SK-N-SH (cell line): ENCODE results near the gene UBTD1. TPM values are rescaled to one million over a fixed set of nuclear protein-coding genes. Genes with fewer than 3 reads are reported as not detected.

Experiments used
- CTCF ChIA-PET: fragments of 300-600, 350-600 bp; formaldehyde crosslinking; extraction: SDS; loops from one replicate; lab custom pipeline; 2021; lab: Yijun Ruan, JAX
- POLR2A ChIA-PET: fragments of 350-600 bp; sonication (Branson Sonifier 250); formaldehyde crosslinking; extraction: SDS; loops from one replicate; lab custom pipeline; 2020; ENCODE audit warnings: antibody characterized with exemption, inconsistent platforms; lab: Yijun Ruan, JAX
- DNase-seq: peaks from one replicate; pipeline ENCODE4 v3.0.0; 2012
- H2AFZ ChIP-seq: fragments of 200-600 bp; sonication (generic); 2 replicates; pipeline ENCODE4 v1.8.1; 2016; ENCODE audit warnings: antibody characterized with exemption, mild to moderate bottlenecking, low read depth
- H3F3A ChIP-seq: fragments of 200-600 bp; sonication (generic); replicated peaks from 2 replicates; pipeline ENCODE3; 2016; ENCODE audit warnings: antibody characterized with exemption, mild to moderate bottlenecking; ENCODE audit not compliant: insufficient read depth
- H3K27ac ChIP-seq, 2 experiments: fragments of 200-500 bp in 1 of 2; fragments of 200-600 bp in 1 of 2; sonication (Bioruptor generic) in 1 of 2; sonication (generic), shearing (Covaris generic) in 1 of 2; 2 replicates each; pipeline versions ENCODE4 v1.5.1 to v1.6.1; 2014 to 2016; ENCODE audit warnings: low read depth in 2 of 2, inconsistent platforms in 1 of 2, low read length in 1 of 2, mild to moderate bottlenecking in 1 of 2, mixed read lengths in 1 of 2
- H3K27me3 ChIP-seq: fragments of 200-600 bp; sonication (generic), shearing (Covaris generic); 2 replicates; pipeline ENCODE4 v1.6.1; 2016; ENCODE audit warnings: mixed run types; ENCODE audit not compliant: insufficient read depth
- H3K36me3 ChIP-seq, 2 experiments: fragments of 200-500 bp in 1 of 2; fragments of 200-600 bp in 1 of 2; sonication (Bioruptor generic) in 1 of 2; sonication (generic) in 1 of 2; replicated peaks in 1 of 2; 2 replicates each; pipeline versions ENCODE3 to v1.5.1; 2014 to 2016; ENCODE audit warnings: low read length in 1 of 2, mild to moderate bottlenecking in 1 of 2; ENCODE audit not compliant: insufficient read depth in 2 of 2, control insufficient read depth in 1 of 2
- H3K4me1 ChIP-seq, 2 experiments: fragments of 200-500 bp in 1 of 2; fragments of 200-600 bp in 1 of 2; sonication (Bioruptor generic) in 1 of 2; sonication (generic), shearing (Covaris generic) in 1 of 2; 2 replicates each; pipeline versions ENCODE4 v1.5.1 to v1.6.1; 2014 to 2016; ENCODE audit warnings: low read depth in 1 of 2, low read length in 1 of 2, mixed run types in 1 of 2; ENCODE audit not compliant: insufficient read depth in 2 of 2, control insufficient read depth in 1 of 2
- H3K4me2 ChIP-seq: fragments of 200-600 bp; sonication (generic), shearing (Covaris generic); 2 replicates; pipeline ENCODE4 v1.6.1; 2017; ENCODE audit warnings: mixed run types
- H3K4me3 ChIP-seq, 2 experiments: fragments of 200-500 bp in 1 of 2; fragments of 200-600 bp in 1 of 2; sonication (Bioruptor generic) in 1 of 2; sonication (generic), shearing (Covaris generic) in 1 of 2; 2 replicates each; pipeline versions ENCODE4 v1.5.1 to v1.8.1; 2014 to 2016; ENCODE audit warnings: low read depth in 2 of 2, inconsistent platforms in 1 of 2, low read length in 1 of 2, mild to moderate bottlenecking in 1 of 2, mixed read lengths in 1 of 2, moderate library complexity in 1 of 2
- H3K79me2 ChIP-seq: fragments of 200-600 bp; sonication (generic); 2 replicates; pipeline ENCODE4 v1.8.1; 2017; ENCODE audit warnings: mild to moderate bottlenecking; ENCODE audit not compliant: insufficient read depth
- H3K9ac ChIP-seq: fragments of 200-600 bp; sonication (generic); 2 replicates; pipeline ENCODE4 v1.6.1; 2017; ENCODE audit warnings: mixed run types
- H3K9me2 ChIP-seq: fragments of 200-600 bp; sonication (generic); 2 replicates; pipeline ENCODE4 v1.6.1; 2017; ENCODE audit warnings: mixed run types
- H3K9me3 ChIP-seq: fragments of 200-600 bp; sonication (generic); 2 replicates; pipeline ENCODE4 v1.6.1; 2017; ENCODE audit warnings: mixed run types, mild to moderate bottlenecking, moderate library complexity
- H4K20me1 ChIP-seq: fragments of 200-600 bp; sonication (generic); 2 replicates; pipeline ENCODE4 v1.6.1; 2017; ENCODE audit warnings: mild to moderate bottlenecking, mixed run types; ENCODE audit not compliant: insufficient read depth
- CHD2 ChIP-seq: fragments of 150-350 bp; IDR thresholded peaks from 2 replicates; pipeline ENCODE4 v1.6.1; 2018; ENCODE audit warnings: low read length; ENCODE audit not compliant: partially characterized antibody
- EP300 ChIP-seq, 2 experiments: IDR thresholded peaks; 2 replicates each; pipeline versions ENCODE4 v1.4.0 to v1.6.1; 2012; ENCODE audit warnings: borderline replicate concordance in 1 of 2, low read depth in 1 of 2, low read length in 1 of 2
- EZH2phosphoT487 ChIP-seq: fragments of 200-600 bp; sonication (generic); IDR thresholded peaks from 2 replicates; pipeline ENCODE4 v1.6.1; 2017; ENCODE audit warnings: low read depth, mixed run types, mild to moderate bottlenecking, antibody characterized with exemption, moderate library complexity, borderline replicate concordance
- FOSL2 ChIP-seq: IDR thresholded peaks from 2 replicates; pipeline ENCODE4 v1.4.0; 2012; ENCODE audit warnings: low read depth, mild to moderate bottlenecking, moderate library complexity, borderline replicate concordance
- FOXJ3 ChIP-seq: sonication (generic); formaldehyde crosslinking; IDR thresholded peaks from 2 replicates; pipeline ENCODE4 v1.5.1; 2020; ENCODE audit warnings: mild to moderate bottlenecking, missing genetic modification reagents
- FOXM1 ChIP-seq: IDR thresholded peaks from 2 replicates; pipeline ENCODE4 v1.4.0; 2012; ENCODE audit warnings: low read depth, mild to moderate bottlenecking
- GABPA ChIP-seq: IDR thresholded peaks from 2 replicates; pipeline ENCODE4 v1.4.0; 2012; ENCODE audit warnings: low read depth, mild to moderate bottlenecking
- GATA2 ChIP-seq: sonication (generic); formaldehyde crosslinking; IDR thresholded peaks from 2 replicates; pipeline ENCODE4 v1.5.0; 2020; ENCODE audit warnings: mild to moderate bottlenecking, missing genetic modification reagents
- JUND ChIP-seq: IDR thresholded peaks from 2 replicates; pipeline ENCODE4 v1.4.0; 2012
- MEF2A ChIP-seq: IDR thresholded peaks from 2 replicates; pipeline ENCODE4 v1.4.0; 2012; ENCODE audit warnings: low read depth, borderline replicate concordance
- MXI1 ChIP-seq: IDR thresholded peaks from 2 replicates; pipeline ENCODE4 v1.6.1; 2012; ENCODE audit warnings: mild to moderate bottlenecking, low read depth, low read length, improper control_type of control experiment
- NRF1 ChIP-seq: IDR thresholded peaks from 2 replicates; pipeline ENCODE4 v1.6.1; 2012; ENCODE audit warnings: low read depth, mild to moderate bottlenecking, low read length
- POLR2AphosphoS5 ChIP-seq: IDR thresholded peaks from 2 replicates; pipeline ENCODE4 v1.6.1; 2012; ENCODE audit warnings: low read depth, low read length
- RAD21 ChIP-seq: IDR thresholded peaks from 2 replicates; pipeline ENCODE4 v1.6.1; 2012; ENCODE audit warnings: mild to moderate bottlenecking, low read length
- RCOR1 ChIP-seq: fragments of 150-350 bp; IDR thresholded peaks from 2 replicates; pipeline ENCODE4 v1.6.1; 2017; ENCODE audit warnings: antibody characterized with exemption, low read length
- RFX5 ChIP-seq: IDR thresholded peaks from 2 replicates; pipeline ENCODE4 v1.6.1; 2012; ENCODE audit warnings: mild to moderate bottlenecking, improper control_type of control experiment, low read length
- RXRA ChIP-seq: IDR thresholded peaks from 2 replicates; pipeline ENCODE4 v1.4.0; 2012; ENCODE audit warnings: low read depth, mild to moderate bottlenecking, borderline replicate concordance
- SIN3A ChIP-seq: IDR thresholded peaks from 2 replicates; pipeline ENCODE4 v1.6.1; 2012; ENCODE audit warnings: low read depth, mild to moderate bottlenecking, low read length, moderate library complexity, borderline replicate concordance
- SMC3 ChIP-seq: IDR thresholded peaks from 2 replicates; pipeline ENCODE4 v1.6.1; 2012; ENCODE audit warnings: low read depth, low read length, improper control_type of control experiment
- TEAD4 ChIP-seq: IDR thresholded peaks from 2 replicates; pipeline ENCODE4 v1.4.0; 2012; ENCODE audit warnings: mild to moderate bottlenecking, borderline replicate concordance; ENCODE audit not compliant: insufficient read depth
- YY1 ChIP-seq: IDR thresholded peaks from 2 replicates; pipeline ENCODE4 v1.4.0; 2012; ENCODE audit warnings: low read depth, mild to moderate bottlenecking
- WGBS: methylation state at CpG from one replicate; pipeline ENCODE4 v1.1.6; 2017; ENCODE audit warnings: low lambda C conversion rate; 5-methylcytosine and 5-hydroxymethylcytosine counted together
- polyA plus RNA-seq, 3 experiments: library from polyadenylated mRNA; depleted of rRNA; stranded (reverse); fragments of >200 nt; gene quantifications; 2 replicates each; pipeline ENCODE4 v1.2.3, GENCODE V29; 2012
- TF ChIP-seq, protein P1 (sequence below): fragments of 200-600 bp; sonication (generic); IDR thresholded peaks from 2 replicates; pipeline ENCODE4 v1.6.1; 2017; ENCODE audit warnings: antibody characterized with exemption, mild to moderate bottlenecking, moderate library complexity
- TF ChIP-seq, protein P2 (sequence below): IDR thresholded peaks from 2 replicates; pipeline ENCODE4 v1.4.0; 2012; ENCODE audit warnings: low read depth, borderline replicate concordance
- TF ChIP-seq, protein P3 (sequence below): fragments of 150-350 bp; IDR thresholded peaks from 2 replicates; pipeline ENCODE4 v1.6.1; 2017; ENCODE audit warnings: antibody characterized with exemption, low read length, low read depth, borderline replicate concordance
- TF ChIP-seq, protein P4 (sequence below): IDR thresholded peaks from 2 replicates; pipeline ENCODE4 v1.4.0; 2012; ENCODE audit warnings: low read depth, borderline replicate concordance
- TF ChIP-seq, protein P5 (sequence below): IDR thresholded peaks from 2 replicates; pipeline ENCODE4 v1.4.0; 2012; ENCODE audit warnings: low read depth
- TF ChIP-seq, protein P6 (sequence below): fragments of 150-350 bp; IDR thresholded peaks from 2 replicates; pipeline ENCODE4 v1.6.1; 2016; ENCODE audit warnings: mild to moderate bottlenecking, low read depth, low read length

UBTD1 gene
- polyA plus RNA-seq, 1 of the 3 experiments (the other 2 are of a cell fraction), result 38.8 TPM

DNA sequence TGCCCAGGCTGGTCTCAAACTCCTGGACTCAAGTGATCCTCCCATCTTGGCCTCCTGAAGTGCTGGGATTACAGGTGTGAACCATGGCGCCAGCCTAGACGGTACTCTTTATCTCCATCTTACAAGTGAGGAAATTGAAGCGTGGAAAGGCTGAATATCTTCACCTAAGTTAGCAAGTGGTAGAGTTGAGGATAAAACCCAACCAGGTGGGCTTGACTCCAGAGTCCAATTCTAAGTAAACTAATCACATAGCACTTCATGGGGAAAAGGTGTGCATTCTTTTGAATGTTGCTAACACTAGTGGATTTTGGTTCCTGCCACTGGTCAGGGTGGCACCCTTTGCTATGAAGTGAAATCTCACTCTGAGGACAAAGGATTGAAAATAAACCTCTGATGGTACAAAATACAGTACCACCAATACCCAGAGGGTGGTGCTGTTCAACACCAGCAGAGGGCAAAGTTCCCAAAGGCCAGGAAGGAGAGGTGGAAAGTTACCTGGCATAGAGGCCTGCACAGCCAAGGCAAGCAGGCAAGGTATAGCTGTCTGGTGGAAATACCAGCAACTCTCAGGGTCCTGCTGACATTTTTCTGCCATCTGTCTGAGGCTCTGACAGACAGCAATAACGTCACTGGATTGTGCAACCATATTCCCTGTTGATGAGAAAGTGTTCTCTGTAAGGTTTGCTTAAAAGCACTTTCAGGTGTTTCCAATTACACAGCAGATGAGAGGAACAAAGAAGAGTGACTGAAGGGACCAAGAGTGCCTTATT is 35.2 kb upstream of the UBTD1 start:
- peak; percentile 70 for DNase-seq
- no peak overlapping the region for H2AFZ ChIP-seq
- H3K4me2 ChIP-seq, result no peak overlapping the region
- H3K4me1 ChIP-seq, result peaks cover 0 to 4% of the 10 kb centered on the region in 2 experiments; a peak in 2 of 4 replicates
- ChIA-PET CTCF (interaction anchor here (0.8 to 8.7 kb wide), 19 partner anchors 10 to 149 kb away, joined by 3 to 132 read pairs (median 5); partner anchors contain the start of gene ANKRD2), POLR2A (interaction anchor here (1.1 kb wide), 1 partner anchor 90 kb away, joined by 4 read pairs; no protein-coding TSS in a partner anchor)
- 50% methylated on average over 4 of the region's 4 CpGs for WGBS
- H3K27ac ChIP-seq, result peak overlapping the region; percentile 32 to 59; a peak in 3 of 4 replicates
- H3K9me2 ChIP-seq, result no peaks in the 10 kb centered on the region
- H3K36me3 ChIP-seq, result peaks cover 61 to 70% of the 10 kb centered on the region in 2 experiments
- no peak overlapping the region for H3K4me3 ChIP-seq
- H3F3A ChIP-seq, result peaks cover 27% of the 10 kb centered on the region
- H4K20me1 ChIP-seq, result 0 out of 2 replicates have a peak, but pooled peaks cover 7% of the 10 kb centered on the region
- no peak overlapping the region for H3K9ac ChIP-seq
- H3K27me3 ChIP-seq, result no peaks in the 10 kb centered on the region
- H3K9me3 ChIP-seq, result no peaks in the 10 kb centered on the region
- no peaks in the 10 kb centered on the region for H3K79me2 ChIP-seq
- TF ChIP-seq NRF1 (no peak), POLR2AphosphoS5 (no peak; the same call in 1 of the 2 replicates), RCOR1 (no peak), RXRA (no peak), CHD2 (peak; percentile 10), RAD21 (peak; percentile 83), FOXM1 (no peak), YY1 (no peak), TEAD4 (no peak), SIN3A (0 out of 2 replicates have a peak, but pooled peaks have one; percentile 48), SMC3 (peak; percentile 84), MXI1 (no peak), EP300 (IDR thresholded peaks at IDR 0.05; ENCODE audit: borderline replicate concordance in 1 of 2, low read depth in 1 of 2, low read length in 1 of 2) (no peak), FOSL2 (no peak), EZH2phosphoT487 (no peak), RFX5 (no peak), MEF2A (no peak), GABPA (no peak), JUND (no peak), FOXJ3 (CRISPR knock-in tag) (no peak), GATA2 (CRISPR knock-in tag) (no peak)
- TF ChIP-seq, protein P1, sequence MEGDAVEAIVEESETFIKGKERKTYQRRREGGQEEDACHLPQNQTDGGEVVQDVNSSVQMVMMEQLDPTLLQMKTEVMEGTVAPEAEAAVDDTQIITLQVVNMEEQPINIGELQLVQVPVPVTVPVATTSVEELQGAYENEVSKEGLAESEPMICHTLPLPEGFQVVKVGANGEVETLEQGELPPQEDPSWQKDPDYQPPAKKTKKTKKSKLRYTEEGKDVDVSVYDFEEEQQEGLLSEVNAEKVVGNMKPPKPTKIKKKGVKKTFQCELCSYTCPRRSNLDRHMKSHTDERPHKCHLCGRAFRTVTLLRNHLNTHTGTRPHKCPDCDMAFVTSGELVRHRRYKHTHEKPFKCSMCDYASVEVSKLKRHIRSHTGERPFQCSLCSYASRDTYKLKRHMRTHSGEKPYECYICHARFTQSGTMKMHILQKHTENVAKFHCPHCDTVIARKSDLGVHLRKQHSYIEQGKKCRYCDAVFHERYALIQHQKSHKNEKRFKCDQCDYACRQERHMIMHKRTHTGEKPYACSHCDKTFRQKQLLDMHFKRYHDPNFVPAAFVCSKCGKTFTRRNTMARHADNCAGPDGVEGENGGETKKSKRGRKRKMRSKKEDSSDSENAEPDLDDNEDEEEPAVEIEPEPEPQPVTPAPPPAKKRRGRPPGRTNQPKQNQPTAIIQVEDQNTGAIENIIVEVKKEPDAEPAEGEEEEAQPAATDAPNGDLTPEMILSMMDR, result peak; percentile 89
- TF ChIP-seq, protein P2, sequence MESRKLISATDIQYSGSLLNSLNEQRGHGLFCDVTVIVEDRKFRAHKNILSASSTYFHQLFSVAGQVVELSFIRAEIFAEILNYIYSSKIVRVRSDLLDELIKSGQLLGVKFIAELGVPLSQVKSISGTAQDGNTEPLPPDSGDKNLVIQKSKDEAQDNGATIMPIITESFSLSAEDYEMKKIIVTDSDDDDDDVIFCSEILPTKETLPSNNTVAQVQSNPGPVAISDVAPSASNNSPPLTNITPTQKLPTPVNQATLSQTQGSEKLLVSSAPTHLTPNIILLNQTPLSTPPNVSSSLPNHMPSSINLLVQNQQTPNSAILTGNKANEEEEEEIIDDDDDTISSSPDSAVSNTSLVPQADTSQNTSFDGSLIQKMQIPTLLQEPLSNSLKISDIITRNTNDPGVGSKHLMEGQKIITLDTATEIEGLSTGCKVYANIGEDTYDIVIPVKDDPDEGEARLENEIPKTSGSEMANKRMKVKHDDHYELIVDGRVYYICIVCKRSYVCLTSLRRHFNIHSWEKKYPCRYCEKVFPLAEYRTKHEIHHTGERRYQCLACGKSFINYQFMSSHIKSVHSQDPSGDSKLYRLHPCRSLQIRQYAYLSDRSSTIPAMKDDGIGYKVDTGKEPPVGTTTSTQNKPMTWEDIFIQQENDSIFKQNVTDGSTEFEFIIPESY, result no peak
- TF ChIP-seq, protein P3, sequence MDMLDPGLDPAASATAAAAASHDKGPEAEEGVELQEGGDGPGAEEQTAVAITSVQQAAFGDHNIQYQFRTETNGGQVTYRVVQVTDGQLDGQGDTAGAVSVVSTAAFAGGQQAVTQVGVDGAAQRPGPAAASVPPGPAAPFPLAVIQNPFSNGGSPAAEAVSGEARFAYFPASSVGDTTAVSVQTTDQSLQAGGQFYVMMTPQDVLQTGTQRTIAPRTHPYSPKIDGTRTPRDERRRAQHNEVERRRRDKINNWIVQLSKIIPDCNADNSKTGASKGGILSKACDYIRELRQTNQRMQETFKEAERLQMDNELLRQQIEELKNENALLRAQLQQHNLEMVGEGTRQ, result no peak
- TF ChIP-seq, protein P4, sequence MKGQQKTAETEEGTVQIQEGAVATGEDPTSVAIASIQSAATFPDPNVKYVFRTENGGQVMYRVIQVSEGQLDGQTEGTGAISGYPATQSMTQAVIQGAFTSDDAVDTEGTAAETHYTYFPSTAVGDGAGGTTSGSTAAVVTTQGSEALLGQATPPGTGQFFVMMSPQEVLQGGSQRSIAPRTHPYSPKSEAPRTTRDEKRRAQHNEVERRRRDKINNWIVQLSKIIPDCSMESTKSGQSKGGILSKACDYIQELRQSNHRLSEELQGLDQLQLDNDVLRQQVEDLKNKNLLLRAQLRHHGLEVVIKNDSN, result no peak
- TF ChIP-seq, protein P5, sequence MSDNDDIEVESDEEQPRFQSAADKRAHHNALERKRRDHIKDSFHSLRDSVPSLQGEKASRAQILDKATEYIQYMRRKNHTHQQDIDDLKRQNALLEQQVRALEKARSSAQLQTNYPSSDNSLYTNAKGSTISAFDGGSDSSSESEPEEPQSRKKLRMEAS, result no peak
- TF ChIP-seq, protein P6, sequence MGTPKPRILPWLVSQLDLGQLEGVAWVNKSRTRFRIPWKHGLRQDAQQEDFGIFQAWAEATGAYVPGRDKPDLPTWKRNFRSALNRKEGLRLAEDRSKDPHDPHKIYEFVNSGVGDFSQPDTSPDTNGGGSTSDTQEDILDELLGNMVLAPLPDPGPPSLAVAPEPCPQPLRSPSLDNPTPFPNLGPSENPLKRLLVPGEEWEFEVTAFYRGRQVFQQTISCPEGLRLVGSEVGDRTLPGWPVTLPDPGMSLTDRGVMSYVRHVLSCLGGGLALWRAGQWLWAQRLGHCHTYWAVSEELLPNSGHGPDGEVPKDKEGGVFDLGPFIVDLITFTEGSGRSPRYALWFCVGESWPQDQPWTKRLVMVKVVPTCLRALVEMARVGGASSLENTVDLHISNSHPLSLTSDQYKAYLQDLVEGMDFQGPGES, result no peak
